Bronchial epithelial cell (primary cell): ENCODE results near the gene NECAB3. TPM values are rescaled to one million over a fixed set of nuclear protein-coding genes. Genes with fewer than 3 reads are reported as not detected.

ENCODE experiments used
- DNase-seq: peaks from one replicate; pipeline ENCODE4 v3.0.0-alpha.2; 2010; ENCODE audit warnings: low read depth
- FAIRE-seq: peaks from 2 replicates; lab custom pipeline; 2011; peaks lifted over from hg19 to GRCh38; lab: Jason Lieb, UNC
- H3K27me3 ChIP-seq: 2 replicates; pipeline ENCODE4 v1.5.1; 2011; ENCODE audit warnings: low read length; ENCODE audit not compliant: control insufficient read depth, insufficient read depth
- H3K36me3 ChIP-seq: 2 replicates; pipeline ENCODE4 v1.5.1; 2011; ENCODE audit warnings: low read length; ENCODE audit not compliant: control insufficient read depth, insufficient read depth
- H3K4me3 ChIP-seq: 2 replicates; pipeline ENCODE4 v1.5.1; 2011; ENCODE audit warnings: mild to moderate bottlenecking, low read depth, low read length, control low read depth
- CTCF ChIP-seq: IDR thresholded peaks from 2 replicates; pipeline ENCODE4 v1.5.1; 2011; ENCODE audit warnings: mild to moderate bottlenecking, moderate library complexity, low read length, control low read depth, inconsistent platforms; ENCODE audit not compliant: insufficient read depth, severe bottlenecking
- total RNA-seq: library from RNA; depleted of rRNA; stranded (reverse); fragments of >200 nt; gene quantifications from 2 replicates; pipeline ENCODE4 v1.2.1, GENCODE V29; 2014

NECAB3 gene
- total RNA-seq, 1 donor from 2014 or later, result 8.7 TPM

GRCh38 chr20:33697129-33697528 is 22.9 kb upstream of the NECAB3 start:
- FAIRE-seq, result no peak
- Histone ChIP-seq H3K27me3 (no peaks in the 10 kb centered on the region), H3K36me3 (no peaks in the 10 kb centered on the region), H3K4me3 (no peak overlapping the region)
- TF ChIP-seq CTCF, result no peak
- no peak for DNase-seq

GRCh38 chr20:33696448-33696847 is 22.2 kb upstream of the NECAB3 start:
- DNase-seq, result no peak
- no peaks in the 10 kb centered on the region for H3K36me3 ChIP-seq
- no peak overlapping the region for H3K4me3 ChIP-seq
- TF ChIP-seq CTCF, result no peak
- H3K27me3 ChIP-seq, result no peaks in the 10 kb centered on the region
- FAIRE-seq, result no peak

- TF ChIP-seq CTCF, result no peak
- no peak for FAIRE-seq
- Histone ChIP-seq H3K36me3 (no peaks in the 10 kb centered on the region), H3K4me3 (no peak overlapping the region), H3K27me3 (no peaks in the 10 kb centered on the region)
- DNase-seq, result no peak
Measured at GRCh38 chr20:33694639-33695012, 20.4 kb upstream of the NECAB3 start.

GRCh38 chr20:33693741-33694638 is 19.8 kb upstream of the NECAB3 start:
- DNase-seq (no peak), FAIRE-seq (no peak)
- Histone ChIP-seq H3K4me3 (no peak overlapping the region), H3K27me3 (no peaks in the 10 kb centered on the region), H3K36me3 (no peaks in the 10 kb centered on the region)
- no peak for TF ChIP-seq CTCF

GRCh38 chr20:33693289-33693688 is 19.1 kb upstream of the NECAB3 start:
- FAIRE-seq, result no peak
- Histone ChIP-seq H3K4me3 (no peak overlapping the region), H3K27me3 (no peaks in the 10 kb centered on the region), H3K36me3 (no peaks in the 10 kb centered on the region)
- no peak for TF ChIP-seq CTCF
- no peak for DNase-seq
